T-helper 1 cell treated with Interleukin-12 subunit alpha and Interleukin-12 subunit beta and Interleukin-4 antibody, amounts not matched to agents 30 μg/mL and 1 μg/mL, for 36 hours (primary cell): ENCODE results near the gene CPLANE2.

ENCODE experiments used
- H3K27ac Mint-ChIP-seq: one replicate; pipeline ENCODE4 v1.8.0; 2021; ENCODE audit warnings: mild to moderate bottlenecking, mixed read lengths
- H3K27me3 Mint-ChIP-seq: one replicate; pipeline ENCODE4 v1.8.0; 2021; ENCODE audit warnings: low read depth, mixed read lengths
- H3K36me3 Mint-ChIP-seq: one replicate; pipeline ENCODE4 v1.8.0; 2021; ENCODE audit warnings: low read depth, mixed read lengths
- H3K4me1 Mint-ChIP-seq: one replicate; pipeline ENCODE4 v1.8.0; 2021; ENCODE audit warnings: low read depth, mixed read lengths
- H3K4me3 Mint-ChIP-seq: one replicate; pipeline ENCODE4 v1.8.0; 2021; ENCODE audit warnings: mild to moderate bottlenecking, moderate library complexity, mixed read lengths
- H3K9me3 Mint-ChIP-seq: one replicate; pipeline ENCODE4 v1.8.0; 2021; ENCODE audit warnings: mixed read lengths

The CPLANE2 gene

GRCh38 chr1:16184557-16185303 lies 52.3 kb downstream of the CPLANE2 start:
- Mint-ChIP-seq H3K36me3 (no peaks in the 10 kb centered on the region), H3K4me1 (peaks cover 4% of the 10 kb centered on the region)

GRCh38 chr1:16183765-16184556 lies 53.0 kb downstream of the CPLANE2 start:
- peaks cover 4% of the 10 kb centered on the region for H3K4me1 Mint-ChIP-seq
- no peak overlapping the region for H3K4me3 Mint-ChIP-seq
- no peak overlapping the region for H3K27ac Mint-ChIP-seq
- H3K9me3 Mint-ChIP-seq = no peaks in the 10 kb centered on the region
- H3K27me3 Mint-ChIP-seq = peaks cover 3% of the 10 kb centered on the region
- H3K36me3 Mint-ChIP-seq = no peaks in the 10 kb centered on the region

More at GRCh38 chr1:16184557-16185303, 52.3 kb downstream of the CPLANE2 start:
- H3K27ac Mint-ChIP-seq = no peak overlapping the region
- no peaks in the 10 kb centered on the region for H3K9me3 Mint-ChIP-seq
- no peak overlapping the region for H3K4me3 Mint-ChIP-seq
- peaks cover 6% of the 10 kb centered on the region for H3K27me3 Mint-ChIP-seq

- Mint-ChIP-seq H3K27me3 (no peaks in the 10 kb centered on the region), H3K27ac (no peak overlapping the region), H3K4me3 (no peak overlapping the region)
Observed at GRCh38 chr1:16183179-16183578, 53.8 kb downstream of the CPLANE2 start.

GRCh38 chr1:16181887-16182719 lies 54.9 kb downstream of the CPLANE2 start:
- Mint-ChIP-seq H3K27ac (no peak overlapping the region), H3K9me3 (no peaks in the 10 kb centered on the region), H3K27me3 (no peaks in the 10 kb centered on the region), H3K36me3 (no peaks in the 10 kb centered on the region), H3K4me1 (no peaks in the 10 kb centered on the region), H3K4me3 (no peak overlapping the region)

More at GRCh38 chr1:16183179-16183578, 53.8 kb downstream of the CPLANE2 start:
- Mint-ChIP-seq H3K4me1 (peaks cover 4% of the 10 kb centered on the region), H3K9me3 (no peaks in the 10 kb centered on the region), H3K36me3 (no peaks in the 10 kb centered on the region)
